ENCODE measurements around the gene VWA3A. TPM values are rescaled to one million over a fixed set of nuclear protein-coding genes. Genes with fewer than 3 reads are reported as not detected.

VWA3A gene
- total and polyA plus RNA-seq, 2 of the 8 experiments (the other 6 are each of a cell fraction or from before 2014, with no cell fraction given), result 0.05 TPM; not detected in 1

DNA sequence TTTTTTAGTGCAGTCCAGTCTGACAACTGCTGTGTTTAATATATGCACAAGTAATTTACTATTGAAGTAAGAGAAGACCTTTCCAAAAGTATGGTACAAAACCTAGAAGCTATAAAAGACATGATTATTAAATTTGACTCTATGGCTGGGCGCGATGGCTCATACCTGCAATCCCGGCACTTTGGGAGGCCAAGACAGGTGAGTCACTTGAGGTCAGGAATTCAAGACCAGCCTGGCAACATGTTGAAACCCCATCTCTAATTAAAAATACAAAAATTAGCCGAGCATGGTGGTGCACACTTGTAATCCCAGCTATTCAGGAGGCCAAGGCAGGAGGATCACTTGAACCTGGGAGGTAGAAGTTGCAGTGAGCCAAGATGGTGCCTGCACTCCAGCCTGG lies 41.4 kb upstream of the VWA3A start:
- Histone ChIP-seq H3K4me2 (ENCODE audit: insufficient read depth in 1 of 2, low read depth in 2 of 2, low read length in 2 of 2) (no peak overlapping the region), H3K79me1 (ENCODE audit: low read depth, low read length) (peaks cover 2% of the 10 kb centered on the region; the same call in 1 of the 2 replicates), H3K23ac (ENCODE audit: insufficient read length) (no peak overlapping the region), H3K9ac (replicated peaks in 1 of 4; ENCODE audit: extremely low read depth in 1 of 4, low read depth in 3 of 4, low read length in 3 of 4) (no peak overlapping the region), H3K9me3 (ENCODE audit: insufficient read depth in 2 of 2, low read depth in 1 of 2, low read length in 1 of 2) (no peaks in the 10 kb centered on the region), H2AFZ (ENCODE audit: low read length) (no peak overlapping the region), H2BK120ac (replicated peaks; ENCODE audit: low read depth, low read length) (no peak overlapping the region), H3K27ac (ENCODE audit: low read depth, low read length) (no peak overlapping the region), H3K18ac (ENCODE audit: extremely low read depth, low read length) (no peak overlapping the region), H3K4me3 (ENCODE audit: extremely low read depth in 1 of 4, insufficient read depth in 2 of 4, low read depth in 3 of 4, low read length in 4 of 4) (no peak overlapping the region), H2AK5ac (ENCODE audit: low read depth, low read length) (no peak overlapping the region), H3K36me3 (ENCODE audit: control insufficient read depth in 2 of 4, insufficient read depth in 4 of 4, low read length in 3 of 4) (0 out of 8 replicates have a peak, but pooled peaks cover 0 to 2% (median 0%) of the 10 kb centered on the region in 4 experiments), H4K5ac (ENCODE audit: insufficient read length, low read depth, low read length) (no peak overlapping the region), H2BK20ac (ENCODE audit: low read length) (no peak overlapping the region), H3K14ac (ENCODE audit: insufficient read length) (no peak overlapping the region), H3K23me2 (ENCODE audit: low read depth, low read length) (no peaks in the 10 kb centered on the region), H3K56ac (replicated peaks; ENCODE audit: insufficient read length, low read depth, low read length) (no peak overlapping the region), H3K4ac (replicated peaks; ENCODE audit: insufficient read length, low read depth, low read length) (no peak overlapping the region), H3K79me2 (ENCODE audit: control insufficient read depth in 1 of 2, insufficient read depth in 2 of 2, low read length in 2 of 2) (0 out of 4 replicates have a peak, but pooled peaks cover 0 to 3% of the 10 kb centered on the region in 2 experiments), H4K91ac (replicated peaks; ENCODE audit: insufficient read length, low read length) (no peak overlapping the region), H2BK12ac (ENCODE audit: low read depth, low read length) (no peak overlapping the region), H2BK15ac (ENCODE audit: low read length) (no peak overlapping the region), H3K27me3 (replicated peaks in 1 of 4; ENCODE audit: control insufficient read depth in 3 of 4, extremely low read depth in 1 of 4, insufficient read depth in 3 of 4, low read length in 3 of 4) (no peaks in the 10 kb centered on the region), H3K4me1 (replicated peaks in 1 of 4; ENCODE audit: control insufficient read depth in 3 of 4, insufficient read depth in 4 of 4, low read length in 3 of 4) (no peaks in the 10 kb centered on the region), H2BK5ac (ENCODE audit: low read depth, low read length) (no peak overlapping the region), H4K20me1 (replicated peaks in 1 of 2; ENCODE audit: control insufficient read depth in 1 of 2, insufficient read depth in 2 of 2, low read length in 2 of 2) (peaks cover 2 to 5% of the 10 kb centered on the region in 2 experiments), H4K8ac (ENCODE audit: extremely low read depth, insufficient read depth, low read length) (no peak overlapping the region)
- POLR2A ChIA-PET (ENCODE audit: partially characterized antibody), result interaction anchor here (1.3 kb wide), 1 partner anchor 43 kb away, joined by 5 read pairs; the partner anchor contains the start of gene MOSMO
- CTCF ChIA-PET (ENCODE audit: partially characterized antibody), result interaction anchor here (0.6 to 3.2 kb wide), 6 partner anchors 10 to 1245 kb away, joined by 3 to 13 read pairs (median 4); partner anchors contain the start of genes ERI2 and REXO5
- WGBS, 2 experiments (ENCODE audit: extremely low coverage in 1 of 2, insufficient coverage in 1 of 2, insufficient read length in 1 of 2, insufficient replicate concordance in 2 of 2, low coverage in 1 of 2, low lambda C conversion rate in 2 of 2, missing lambda C conversion rate in 1 of 2), result 94% methylated on average over 4 of the region's 4 CpGs; no CpG with 5 or more reads in 1 of the 2 experiments
- TF ChIP-seq TBP (IDR thresholded peaks at IDR 0.05; ENCODE audit: low read depth, low read length) (no peak), CTBP2 (IDR thresholded peaks at IDR 0.05; ENCODE audit: borderline replicate concordance, insufficient read depth, insufficient read length, low read length) (no peak), POU5F1 (IDR thresholded peaks at IDR 0.05; ENCODE audit: low read depth, low read length) (no peak), YY1 (IDR thresholded peaks at IDR 0.05; ENCODE audit: low read depth, low read length) (no peak), KDM1A (IDR thresholded peaks at IDR 0.05; ENCODE audit: borderline replicate concordance, low read length) (no peak), NANOG (IDR thresholded peaks at IDR 0.05; ENCODE audit: insufficient read depth, low read depth, low read length, poor library complexity, severe bottlenecking) (no peak), MAFK (IDR thresholded peaks at IDR 0.05; ENCODE audit: low read depth, low read length) (no peak), CREB1 (IDR thresholded peaks at IDR 0.05) (no peak), BRCA1 (IDR thresholded peaks at IDR 0.05; ENCODE audit: low read depth, low read length) (no peak), SP2 (IDR thresholded peaks at IDR 0.05; ENCODE audit: low read length) (no peak), SIN3A (conservative IDR thresholded peaks at IDR 0.05 in 1 of 2, IDR thresholded peaks at IDR 0.05 in 1 of 2; ENCODE audit: low read depth in 1 of 2, low read length in 2 of 2) (no peak)
- TF ChIP-seq, protein P1, sequence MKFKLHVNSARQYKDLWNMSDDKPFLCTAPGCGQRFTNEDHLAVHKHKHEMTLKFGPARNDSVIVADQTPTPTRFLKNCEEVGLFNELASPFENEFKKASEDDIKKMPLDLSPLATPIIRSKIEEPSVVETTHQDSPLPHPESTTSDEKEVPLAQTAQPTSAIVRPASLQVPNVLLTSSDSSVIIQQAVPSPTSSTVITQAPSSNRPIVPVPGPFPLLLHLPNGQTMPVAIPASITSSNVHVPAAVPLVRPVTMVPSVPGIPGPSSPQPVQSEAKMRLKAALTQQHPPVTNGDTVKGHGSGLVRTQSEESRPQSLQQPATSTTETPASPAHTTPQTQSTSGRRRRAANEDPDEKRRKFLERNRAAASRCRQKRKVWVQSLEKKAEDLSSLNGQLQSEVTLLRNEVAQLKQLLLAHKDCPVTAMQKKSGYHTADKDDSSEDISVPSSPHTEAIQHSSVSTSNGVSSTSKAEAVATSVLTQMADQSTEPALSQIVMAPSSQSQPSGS (IDR thresholded peaks at IDR 0.05; ENCODE audit: low read length), result no peak
- no peak for DNase-seq (ENCODE audit: low read depth in 1 of 2, low spot score in 2 of 2)
- no peak for FAIRE-seq

All from H1 (cell line).